Subcutaneous abdominal adipose tissue (tissue), 5 donors: Measurements from ENCODE around the gene SPEM3.

ENCODE experiments used
- H3K27ac ChIP-seq: one replicate; pipeline ENCODE4 v1.7.0; 2013; ENCODE audit warnings: low read depth, mild to moderate bottlenecking, inconsistent platforms, low read length, moderate library complexity
- H3K27me3 ChIP-seq, 5 donors: one replicate each; pipeline ENCODE4 v1.7.0; 2013; ENCODE audit warnings: low read length in 5 of 5, inconsistent platforms in 1 of 5; ENCODE audit not compliant: control insufficient read depth in 5 of 5, insufficient read depth in 4 of 5
- H3K36me3 ChIP-seq, 5 donors: one replicate each; pipeline ENCODE4 v1.7.0; 2013; ENCODE audit warnings: low read length in 5 of 5; ENCODE audit not compliant: control insufficient read depth in 5 of 5, insufficient read depth in 5 of 5
- H3K4me1 ChIP-seq, 5 donors: one replicate each; pipeline ENCODE4 v1.7.0; 2013; ENCODE audit warnings: low read length in 5 of 5, mild to moderate bottlenecking in 3 of 5, moderate library complexity in 1 of 5; ENCODE audit not compliant: control insufficient read depth in 5 of 5, insufficient read depth in 5 of 5
- H3K4me3 ChIP-seq, 5 donors: one replicate each; pipeline ENCODE4 v1.7.0; 2013; ENCODE audit warnings: low read length in 5 of 5, low read depth in 1 of 5
- H3K9ac ChIP-seq, 5 donors: one replicate each; pipeline ENCODE4 v1.7.0; 2013; ENCODE audit warnings: low read length in 5 of 5, mild to moderate bottlenecking in 4 of 5, moderate library complexity in 3 of 5
- H3K9me3 ChIP-seq, 5 donors: one replicate each; pipeline ENCODE4 v1.7.0; 2013; ENCODE audit warnings: low read length in 5 of 5; ENCODE audit not compliant: control insufficient read depth in 5 of 5
- donor health status: healthy.
- donor health status: healthy.
- donor health status: healthy.
- donor health status: healthy.
- donor health status: healthy.

SPEM3 gene

DNA sequence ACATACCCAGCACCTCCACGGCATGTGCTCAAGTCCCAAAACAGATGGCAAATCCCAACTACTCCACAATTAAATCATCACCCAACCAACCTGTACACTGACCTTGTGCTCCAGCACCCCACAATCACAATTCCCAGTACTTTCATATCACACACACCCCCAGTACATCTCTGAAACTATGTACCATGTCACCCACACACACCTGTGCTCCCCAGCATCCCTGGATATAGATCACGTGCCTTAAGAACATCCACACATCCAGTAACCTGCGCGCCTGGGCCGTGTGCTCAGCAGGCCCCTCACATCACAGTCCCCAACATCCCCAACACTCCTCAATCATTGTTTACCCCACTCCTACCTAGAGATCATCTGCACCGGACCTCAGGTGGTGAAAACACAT lies 18.9 kb upstream of the SPEM3 start:
- H3K36me3 ChIP-seq, result peaks cover 0 to 19% (median 11%) of the 10 kb centered on the region in 5 donors
- no peaks in the 10 kb centered on the region for H3K27me3 ChIP-seq
- peaks cover 0 to 16% (median 7%) of the 10 kb centered on the region in 5 donors for H3K4me1 ChIP-seq
- no peaks in the 10 kb centered on the region for H3K9me3 ChIP-seq
- H3K4me3 ChIP-seq, result no peak overlapping the region
- H3K9ac ChIP-seq, result no peak overlapping the region
- no peak overlapping the region for H3K27ac ChIP-seq

GRCh38 chr17:7410634-7411426 lies 17.8 kb upstream of the SPEM3 start:
- no peak overlapping the region for H3K4me3 ChIP-seq
- H3K4me1 ChIP-seq, result peaks cover 0 to 5% (median 0%) of the 10 kb centered on the region in 5 donors
- peaks cover 0 to 29% (median 17%) of the 10 kb centered on the region in 5 donors for H3K36me3 ChIP-seq
- H3K9me3 ChIP-seq, result no peaks in the 10 kb centered on the region
- no peak overlapping the region for H3K27ac ChIP-seq
- no peaks in the 10 kb centered on the region for H3K27me3 ChIP-seq
- no peak overlapping the region for H3K9ac ChIP-seq

DNA sequence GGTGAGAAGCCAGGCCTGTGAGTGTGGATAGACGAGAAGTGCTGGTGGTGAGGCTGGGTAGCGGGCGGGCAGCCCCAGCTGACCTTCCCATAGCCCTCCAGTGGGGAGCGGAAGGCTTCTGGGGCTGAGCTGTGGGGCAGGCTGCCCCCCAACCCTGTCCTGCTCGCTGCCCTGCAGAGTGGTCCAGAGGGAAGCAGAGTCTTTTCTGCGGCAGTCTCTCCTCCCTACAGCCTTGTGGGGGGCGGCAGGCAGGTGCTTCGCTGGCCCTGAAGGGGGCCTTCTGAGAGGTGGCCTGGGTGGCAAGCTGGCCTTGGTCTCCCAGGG lies 17.3 kb upstream of the SPEM3 start:
- H3K36me3 ChIP-seq, result peaks cover 0 to 30% (median 17%) of the 10 kb centered on the region in 5 donors
- no peak overlapping the region for H3K9ac ChIP-seq
- no peaks in the 10 kb centered on the region for H3K4me1 ChIP-seq
- H3K27ac ChIP-seq, result no peak overlapping the region
- H3K27me3 ChIP-seq, result no peaks in the 10 kb centered on the region
- no peak overlapping the region for H3K4me3 ChIP-seq
- no peaks in the 10 kb centered on the region for H3K9me3 ChIP-seq

- no peak overlapping the region for H3K27ac ChIP-seq
Observed at GRCh38 chr17:7413346-7413985, 15.2 kb upstream of the SPEM3 start.

GRCh38 chr17:7414837-7415236 lies 13.8 kb upstream of the SPEM3 start:
- Histone ChIP-seq H3K9me3 (no peaks in the 10 kb centered on the region), H3K4me1 (peaks cover 0 to 4% (median 0%) of the 10 kb centered on the region in 5 donors), H3K27me3 (peaks cover 0 to 15% (median 3%) of the 10 kb centered on the region in 5 donors), H3K4me3 (no peak overlapping the region), H3K27ac (no peak overlapping the region), H3K36me3 (peaks cover 0 to 23% (median 11%) of the 10 kb centered on the region in 5 donors), H3K9ac (no peak overlapping the region)

More at GRCh38 chr17:7413346-7413985, 15.2 kb upstream of the SPEM3 start:
- peak overlapping the region in 1 of 5 donors; percentile 22 for H3K9ac ChIP-seq
- peaks cover 0 to 37% (median 24%) of the 10 kb centered on the region in 5 donors for H3K36me3 ChIP-seq
- peaks cover 0 to 4% (median 0%) of the 10 kb centered on the region in 5 donors for H3K4me1 ChIP-seq
- H3K9me3 ChIP-seq, result no peaks in the 10 kb centered on the region
- H3K27me3 ChIP-seq, result peaks cover 0 to 4% (median 0%) of the 10 kb centered on the region in 5 donors
- no peak overlapping the region for H3K4me3 ChIP-seq

GRCh38 chr17:7415784-7416183 lies 12.9 kb upstream of the SPEM3 start:
- H3K9me3 ChIP-seq, result no peaks in the 10 kb centered on the region
- no peak overlapping the region for H3K4me3 ChIP-seq
- H3K4me1 ChIP-seq, result peaks cover 0 to 4% (median 0%) of the 10 kb centered on the region in 5 donors
- no peak overlapping the region for H3K27ac ChIP-seq
- peaks cover 0 to 19% (median 8%) of the 10 kb centered on the region in 5 donors for H3K36me3 ChIP-seq
- H3K27me3 ChIP-seq, result peaks cover 0 to 16% (median 5%) of the 10 kb centered on the region in 5 donors
- H3K9ac ChIP-seq, result no peak overlapping the region

- Histone ChIP-seq H3K4me1 (peaks cover 0 to 4% (median 0%) of the 10 kb centered on the region in 5 donors), H3K9me3 (no peaks in the 10 kb centered on the region), H3K4me3 (no peak overlapping the region), H3K36me3 (peaks cover 0 to 19% (median 8%) of the 10 kb centered on the region in 5 donors), H3K9ac (no peak overlapping the region), H3K27ac (no peak overlapping the region), H3K27me3 (peaks cover 0 to 16% (median 5%) of the 10 kb centered on the region in 5 donors)
Observed at GRCh38 chr17:7416323-7416722, 12.3 kb upstream of the SPEM3 start.

- H3K27me3 ChIP-seq, result peaks cover 0 to 16% (median 5%) of the 10 kb centered on the region in 5 donors
- no peak overlapping the region for H3K9ac ChIP-seq
- no peak overlapping the region for H3K27ac ChIP-seq
- peaks cover 0 to 19% (median 8%) of the 10 kb centered on the region in 5 donors for H3K36me3 ChIP-seq
- H3K4me3 ChIP-seq, result no peak overlapping the region
- H3K4me1 ChIP-seq, result peaks cover 0 to 4% (median 0%) of the 10 kb centered on the region in 5 donors
- no peaks in the 10 kb centered on the region for H3K9me3 ChIP-seq
Observed at GRCh38 chr17:7417056-7417655, 11.5 kb upstream of the SPEM3 start.

GRCh38 chr17:7418472-7419152 lies 10.0 kb upstream of the SPEM3 start:
- no peak overlapping the region for H3K4me3 ChIP-seq
- H3K27me3 ChIP-seq, result peaks cover 0 to 16% (median 5%) of the 10 kb centered on the region in 5 donors
- H3K9me3 ChIP-seq, result no peaks in the 10 kb centered on the region
- H3K36me3 ChIP-seq, result peaks cover 0 to 19% (median 8%) of the 10 kb centered on the region in 5 donors
- H3K9ac ChIP-seq, result no peak overlapping the region
- H3K4me1 ChIP-seq, result peaks cover 0 to 4% (median 0%) of the 10 kb centered on the region in 5 donors
- no peak overlapping the region for H3K27ac ChIP-seq
